Ishikawa (cell line): ENCODE results near the gene GH1.

Experiments
- CEBPB ChIP-seq: IDR thresholded peaks from 2 replicates; pipeline ENCODE4 v1.6.1; 2012
- CREB1 ChIP-seq: IDR thresholded peaks from 2 replicates; pipeline ENCODE4 v1.6.1; 2012; ENCODE audit warnings: low read depth
- EGR1 ChIP-seq: IDR thresholded peaks from 2 replicates; pipeline ENCODE4 v1.6.1; 2012
- EP300 ChIP-seq: IDR thresholded peaks from 2 replicates; pipeline ENCODE4 v1.6.1; 2012; ENCODE audit warnings: borderline replicate concordance
- FOXM1 ChIP-seq: IDR thresholded peaks from 2 replicates; pipeline ENCODE4 v1.6.1; 2012; ENCODE audit warnings: low read depth, borderline replicate concordance
- NFIC ChIP-seq: IDR thresholded peaks from 2 replicates; pipeline ENCODE4 v1.6.1; 2012
- RAD21 ChIP-seq: IDR thresholded peaks from 2 replicates; pipeline ENCODE4 v1.6.1; 2012; ENCODE audit warnings: low read depth
- TAF1 ChIP-seq: IDR thresholded peaks from 2 replicates; pipeline ENCODE4 v1.6.1; 2012; ENCODE audit warnings: low read depth, mild to moderate bottlenecking
- TCF12 ChIP-seq: IDR thresholded peaks from 2 replicates; pipeline ENCODE4 v1.6.1; 2012; ENCODE audit warnings: low read depth
- TEAD4 ChIP-seq: IDR thresholded peaks from 2 replicates; pipeline ENCODE4 v1.6.1; 2012
- YY1 ChIP-seq: IDR thresholded peaks from 2 replicates; pipeline ENCODE4 v1.6.1; 2012; ENCODE audit warnings: low read depth
- ZBTB7A ChIP-seq: IDR thresholded peaks from 2 replicates; pipeline ENCODE4 v1.6.1; 2012; ENCODE audit warnings: low read depth
- TF ChIP-seq, protein P1 (sequence below): IDR thresholded peaks from 2 replicates; pipeline ENCODE4 v1.6.1; 2012
- TF ChIP-seq, protein P2 (sequence below): IDR thresholded peaks from 2 replicates; pipeline ENCODE4 v1.6.1; 2012; ENCODE audit warnings: low read depth, mild to moderate bottlenecking
- TF ChIP-seq, protein P3 (sequence below): IDR thresholded peaks from 2 replicates; pipeline ENCODE4 v1.6.1; 2012

GH1 gene

DNA sequence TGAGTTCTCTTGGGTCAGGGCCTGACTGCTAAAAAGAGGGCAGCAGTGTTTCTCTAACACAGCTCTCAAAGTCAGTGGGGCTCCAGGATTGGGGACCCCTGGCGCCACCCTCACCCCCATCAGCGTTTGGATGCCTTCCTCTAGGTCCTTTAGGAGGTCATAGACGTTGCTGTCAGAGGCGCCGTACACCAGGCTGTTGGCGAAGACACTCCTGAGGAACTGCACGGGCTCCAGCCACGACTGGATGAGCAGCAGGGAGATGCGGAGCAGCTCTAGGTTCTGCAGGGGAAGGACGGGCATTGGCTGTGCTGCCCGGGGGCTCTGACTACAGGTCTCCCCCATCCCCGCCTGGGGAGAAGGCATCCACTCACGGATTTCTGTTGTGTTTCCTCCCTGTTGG is 993 bp downstream of the GH1 start:
- no peak for TF ChIP-seq YY1
- TF ChIP-seq ZBTB7A, result no peak
- no peak for TF ChIP-seq NFIC
- TF ChIP-seq CREB1, result no peak
- TF ChIP-seq, protein P1, sequence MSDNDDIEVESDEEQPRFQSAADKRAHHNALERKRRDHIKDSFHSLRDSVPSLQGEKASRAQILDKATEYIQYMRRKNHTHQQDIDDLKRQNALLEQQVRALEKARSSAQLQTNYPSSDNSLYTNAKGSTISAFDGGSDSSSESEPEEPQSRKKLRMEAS, result no peak
- TF ChIP-seq TAF1, result no peak
- no peak for TF ChIP-seq FOXM1
- TF ChIP-seq, protein P2, sequence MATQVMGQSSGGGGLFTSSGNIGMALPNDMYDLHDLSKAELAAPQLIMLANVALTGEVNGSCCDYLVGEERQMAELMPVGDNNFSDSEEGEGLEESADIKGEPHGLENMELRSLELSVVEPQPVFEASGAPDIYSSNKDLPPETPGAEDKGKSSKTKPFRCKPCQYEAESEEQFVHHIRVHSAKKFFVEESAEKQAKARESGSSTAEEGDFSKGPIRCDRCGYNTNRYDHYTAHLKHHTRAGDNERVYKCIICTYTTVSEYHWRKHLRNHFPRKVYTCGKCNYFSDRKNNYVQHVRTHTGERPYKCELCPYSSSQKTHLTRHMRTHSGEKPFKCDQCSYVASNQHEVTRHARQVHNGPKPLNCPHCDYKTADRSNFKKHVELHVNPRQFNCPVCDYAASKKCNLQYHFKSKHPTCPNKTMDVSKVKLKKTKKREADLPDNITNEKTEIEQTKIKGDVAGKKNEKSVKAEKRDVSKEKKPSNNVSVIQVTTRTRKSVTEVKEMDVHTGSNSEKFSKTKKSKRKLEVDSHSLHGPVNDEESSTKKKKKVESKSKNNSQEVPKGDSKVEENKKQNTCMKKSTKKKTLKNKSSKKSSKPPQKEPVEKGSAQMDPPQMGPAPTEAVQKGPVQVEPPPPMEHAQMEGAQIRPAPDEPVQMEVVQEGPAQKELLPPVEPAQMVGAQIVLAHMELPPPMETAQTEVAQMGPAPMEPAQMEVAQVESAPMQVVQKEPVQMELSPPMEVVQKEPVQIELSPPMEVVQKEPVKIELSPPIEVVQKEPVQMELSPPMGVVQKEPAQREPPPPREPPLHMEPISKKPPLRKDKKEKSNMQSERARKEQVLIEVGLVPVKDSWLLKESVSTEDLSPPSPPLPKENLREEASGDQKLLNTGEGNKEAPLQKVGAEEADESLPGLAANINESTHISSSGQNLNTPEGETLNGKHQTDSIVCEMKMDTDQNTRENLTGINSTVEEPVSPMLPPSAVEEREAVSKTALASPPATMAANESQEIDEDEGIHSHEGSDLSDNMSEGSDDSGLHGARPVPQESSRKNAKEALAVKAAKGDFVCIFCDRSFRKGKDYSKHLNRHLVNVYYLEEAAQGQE, result no peak
- no peak for TF ChIP-seq TEAD4
- no peak for TF ChIP-seq EP300
- no peak for TF ChIP-seq EGR1
- TF ChIP-seq CEBPB, result no peak
- TF ChIP-seq, protein P3, sequence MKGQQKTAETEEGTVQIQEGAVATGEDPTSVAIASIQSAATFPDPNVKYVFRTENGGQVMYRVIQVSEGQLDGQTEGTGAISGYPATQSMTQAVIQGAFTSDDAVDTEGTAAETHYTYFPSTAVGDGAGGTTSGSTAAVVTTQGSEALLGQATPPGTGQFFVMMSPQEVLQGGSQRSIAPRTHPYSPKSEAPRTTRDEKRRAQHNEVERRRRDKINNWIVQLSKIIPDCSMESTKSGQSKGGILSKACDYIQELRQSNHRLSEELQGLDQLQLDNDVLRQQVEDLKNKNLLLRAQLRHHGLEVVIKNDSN, result no peak
- no peak for TF ChIP-seq TCF12
- no peak for TF ChIP-seq RAD21

- no peak for TF ChIP-seq NFIC
- TF ChIP-seq YY1, result no peak
- no peak for TF ChIP-seq CEBPB
- TF ChIP-seq, protein P2, result no peak
- no peak for TF ChIP-seq TAF1
Measured at GRCh38 chr17:63916566-63917185, 2.0 kb downstream of the GH1 start.

DNA sequence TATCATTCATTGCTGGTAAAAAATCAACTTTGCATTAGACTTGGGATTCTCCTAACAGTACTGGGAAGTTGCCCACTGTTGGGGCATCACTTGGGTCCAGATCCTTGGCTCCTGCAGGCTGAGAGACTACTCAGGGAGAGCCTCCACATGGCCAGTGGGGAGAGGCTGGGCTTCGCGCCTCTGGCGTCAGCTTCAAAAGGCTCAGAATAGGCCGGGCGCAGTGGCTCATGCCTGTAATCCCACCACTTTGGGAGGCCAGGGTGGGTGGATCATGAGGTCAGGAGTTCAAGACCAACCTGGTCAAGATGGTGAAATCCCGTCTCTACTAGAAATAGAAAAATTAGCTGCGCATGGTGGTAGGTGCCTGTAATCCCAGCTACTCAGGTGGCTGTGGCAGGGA is 4.2 kb downstream of the GH1 start:
- TF ChIP-seq TAF1 (no peak), TEAD4 (no peak)

GRCh38 chr17:63911657-63912100 is 7.0 kb downstream of the GH1 start:
- no peak for TF ChIP-seq EP300
- no peak for TF ChIP-seq FOXM1
- TF ChIP-seq, protein P3, result no peak
- TF ChIP-seq RAD21, result peak; percentile 73
- no peak for TF ChIP-seq TEAD4

DNA sequence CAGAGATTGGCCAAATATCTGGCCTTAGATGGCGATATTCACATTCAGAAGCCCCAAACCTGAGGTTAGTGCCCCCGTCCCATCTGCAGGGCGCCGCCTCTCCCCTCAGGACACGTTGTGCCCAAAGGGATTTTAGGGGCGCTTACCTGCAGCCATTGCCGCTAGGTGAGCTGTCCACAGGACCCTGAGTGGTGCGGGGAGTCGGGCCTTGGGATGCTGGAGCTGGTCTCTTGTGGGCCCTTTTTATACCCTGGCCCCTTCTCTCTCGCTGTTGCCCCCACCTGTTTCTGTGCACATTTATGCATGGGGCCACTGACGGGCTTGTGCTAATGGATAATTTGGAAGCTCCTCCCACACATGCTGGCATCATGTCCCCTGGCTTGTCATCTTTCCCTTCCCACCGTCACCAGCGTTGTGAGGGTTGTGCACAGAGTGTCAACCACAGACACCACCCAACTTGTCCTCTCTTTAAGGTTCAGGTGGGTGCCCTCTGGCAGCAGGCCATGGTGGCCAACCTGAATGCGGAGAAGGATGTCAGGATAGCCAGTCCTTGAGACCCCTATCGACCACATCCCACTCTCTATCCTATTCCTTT is 7.5 kb downstream of the GH1 start, which contains the start of gene CSHL1:
Gene CSHL1 (minus strand): TSS at position 218 of the 595 bp plus-strand sequence. CDS start 62 bp downstream, at position 156.
- TF ChIP-seq, protein P3, result no peak
- TF ChIP-seq RAD21 (no peak), TEAD4 (no peak), FOXM1 (no peak), CREB1 (no peak), NFIC (no peak)
- TF ChIP-seq, protein P2, result no peak
